Ovary (tissue), 9 donors: ENCODE data around the gene LRRC27. TPM values are rescaled to one million over a fixed set of nuclear protein-coding genes. Genes with fewer than 3 reads are reported as not detected.
A peak's percentile ranks its signal among the peaks of the same experiment; 100 is the strongest.
"Not testable (repeated sequence)": the region's sequence is repeated elsewhere in the genome, so short reads cannot be mapped to it uniquely, and the experiment has no call there.

Source experiments
- DNase-seq, 5 donors: peaks; one replicate each; pipeline ENCODE4 v3.0.0-alpha.2; 2019 to 2020
- H3K27ac ChIP-seq, 2 donors: fragments of 200-600 bp; one replicate each; pipeline versions ENCODE4 v1.5.1 to v1.8.0; 2019 to 2022
- H3K27me3 ChIP-seq: fragments of 200-600 bp; one replicate; pipeline ENCODE4 v1.8.0; 2022
- H3K36me3 ChIP-seq: fragments of 200-600 bp; sonication (generic); one replicate; pipeline ENCODE4 v1.5.1; 2019
- H3K4me1 ChIP-seq: one replicate; pipeline ENCODE4 v1.8.1; 2013; ENCODE audit warnings: mild to moderate bottlenecking, moderate library complexity; ENCODE audit not compliant: insufficient read depth
- H3K4me3 ChIP-seq: fragments of 200-600 bp; sonication (generic); one replicate; pipeline ENCODE4 v1.5.1; 2017
- H3K9me3 ChIP-seq, 2 donors: fragments of 200-600 bp in 1 of 2; sonication (generic) in 1 of 2; one replicate each; pipeline versions ENCODE4 v1.5.1 to v1.8.1; 2013 to 2019; ENCODE audit warnings: mild to moderate bottlenecking in 1 of 2, moderate library complexity in 1 of 2
- CTCF ChIP-seq, 3 donors: fragments of 450-650 bp in 2 of 3; fragments of 200-600 bp in 1 of 3; IDR thresholded peaks; one replicate each; pipeline versions ENCODE4 v1.5.1 to v1.8.0; 2016 to 2022; ENCODE audit warnings: antibody characterized with exemption in 3 of 3, mild to moderate bottlenecking in 1 of 3
- EP300 ChIP-seq: sonication (generic); formaldehyde crosslinking; IDR thresholded peaks from one replicate; pipeline ENCODE4 v1.6.1; 2017; ENCODE audit warnings: antibody characterized with exemption
- POLR2A ChIP-seq: fragments of 450-650 bp; IDR thresholded peaks from one replicate; pipeline ENCODE4 v1.6.1; 2017; ENCODE audit warnings: antibody characterized with exemption, mild to moderate bottlenecking, moderate library complexity
- WGBS, 3 donors: extraction: QIAGEN DNeasy Blood & Tissue Kit in 1 of 3; methylation state at CpG; one replicate each; pipeline versions ENCODE4 v1.1.5 to v1.1.7; 2013 to 2017; 5-methylcytosine and 5-hydroxymethylcytosine counted together
- intact Hi-C, 4 donors: fragments of 100-400 bp; cut with DNase I; formaldehyde crosslinking; loops; one replicate each; pipeline versions ENCODE4 v1.11.0 to v1.15.1; 2022 to 2023
- polyA plus RNA-seq, 2 donors: library from polyadenylated mRNA; stranded (reverse); fragments of 200-250 nt in 1 of 2; fragments of 350-450 nt in 1 of 2; fragmentation: Illumina TruSeq in 1 of 2; extraction: RNeasy Lipid Tissue Mini Kit (QIAGEN cat#74804) in 1 of 2; gene quantifications; one replicate each; pipeline ENCODE4 v1.2.3, GENCODE V29; 2013 to 2014
- total RNA-seq, 7 donors: library from RNA; depleted of rRNA in 2 of 7; stranded (reverse); fragments of >200 nt in 2 of 7; fragmentation: NEBNext Ultra II Directional in 3 of 7; extraction: Animal tissue kit (Norgen Biotek cat#: 25700) in 3 of 7; gene quantifications; one replicate each; pipeline versions ENCODE4 v1.1.0 to v1.2.4, GENCODE V29; 2016 to 2023
- donor health status: DM: no; HTN: no; CAD: no; lungs with moderate emphysema.
- donor health status: DM: no; HTN: no; CAD: no.
- donor health status: Bipolar disorder and iron deficiency.
- donor health status: DM: yes; HTN: yes; CAD: no.
- donor health status: DM: no; HTN: no; CAD: no.
- donor health status: DM: yes; HTN: yes; CAD: no.

LRRC27 gene
- total and polyA plus RNA-seq, 9 donors, result 7.4 to 12.3 (median 9.3) TPM

GRCh38 chr10:132313865-132314264 is 18.1 kb upstream of the LRRC27 start:
- intact Hi-C loops, result no loop called here
- no peak for TF ChIP-seq EP300
- no peak for TF ChIP-seq POLR2A
- no peak for TF ChIP-seq CTCF (IDR thresholded peaks at IDR 0.05)
- 95 to 97% (median 95%) methylated on average over 6 of the region's 6 CpGs for WGBS, 3 donors
- no peaks in the 10 kb centered on the region for H3K4me1 ChIP-seq
- H3K9me3 ChIP-seq, result no peaks in the 10 kb centered on the region
- no peaks in the 10 kb centered on the region for H3K27me3 ChIP-seq
- DNase-seq, result peak in 1 of 5 donors; percentile 8
- H3K4me3 ChIP-seq, result no peak overlapping the region
- H3K36me3 ChIP-seq, result no peaks in the 10 kb centered on the region
- H3K27ac ChIP-seq, result no peak overlapping the region

- no peak for TF ChIP-seq CTCF (IDR thresholded peaks at IDR 0.05)
- no peak for TF ChIP-seq EP300
- no peak for TF ChIP-seq POLR2A
- H3K36me3 ChIP-seq, result no peaks in the 10 kb centered on the region
- 98 to 99% (median 99%) methylated on average over 4 of the region's 4 CpGs for WGBS, 3 donors
- no peaks in the 10 kb centered on the region for H3K27me3 ChIP-seq
- H3K27ac ChIP-seq, result no peak overlapping the region
- no peaks in the 10 kb centered on the region for H3K4me1 ChIP-seq
- DNase-seq, result no peak
- intact Hi-C loops, result no loop called here
- no peaks in the 10 kb centered on the region for H3K9me3 ChIP-seq
- H3K4me3 ChIP-seq, result no peak overlapping the region
These were observed 17.7 kb upstream of the LRRC27 start for GRCh38 chr10:132314336-132314735.

GRCh38 chr10:132314881-132315280 is 17.1 kb upstream of the LRRC27 start:
- H3K9me3 ChIP-seq, H3K27ac ChIP-seq, H3K4me3 ChIP-seq, H3K27me3 ChIP-seq, H3K36me3 ChIP-seq, intact Hi-C loops, H3K4me1 ChIP-seq: not testable (repeated sequence)
- 94 to 98% (median 94%) methylated on average over 8 of the region's 8 CpGs for WGBS, 3 donors
- DNase-seq, result peak in 1 of 5 donors; percentile 1

- Histone ChIP-seq H3K4me1 (no peaks in the 10 kb centered on the region), H3K27ac (no peak overlapping the region), H3K27me3 (no peaks in the 10 kb centered on the region), H3K9me3 (no peaks in the 10 kb centered on the region), H3K4me3 (no peak overlapping the region), H3K36me3 (no peaks in the 10 kb centered on the region)
- TF ChIP-seq POLR2A, result no peak
- TF ChIP-seq CTCF (IDR thresholded peaks at IDR 0.05), result no peak
- TF ChIP-seq EP300, result no peak
- intact Hi-C loops, result no loop called here
- WGBS, 3 donors, result 78 to 85% (median 84%) methylated on average over 5 of the region's 5 CpGs
- no peak for DNase-seq
These were observed 15.9 kb upstream of the LRRC27 start for GRCh38 chr10:132316133-132316532.

- H3K4me1 ChIP-seq, intact Hi-C loops, H3K4me3 ChIP-seq, H3K27me3 ChIP-seq, H3K27ac ChIP-seq, DNase-seq, H3K36me3 ChIP-seq, H3K9me3 ChIP-seq: not testable (repeated sequence)
- WGBS, 3 donors, result 87 to 93% (median 89%) methylated on average over 6 of the region's 6 CpGs
These were observed 14.5 kb upstream of the LRRC27 start for GRCh38 chr10:132317477-132317876.
